HG03060 (cell line): ENCODE measurements around the gene LRMDA.
"Not testable (repeated sequence)": the region's sequence is repeated elsewhere in the genome, so short reads cannot be mapped to it uniquely, and the experiment has no call there.

Experiments
- ATAC-seq: cut with Tn5 transposase; IDR thresholded peaks from one replicate; pipeline ENCODE4 v1.9.1; 2021; ENCODE audit warnings: low read depth, moderate number of reproducible peaks; ENCODE audit not compliant: unreplicated experiment

Gene LRMDA

DNA sequence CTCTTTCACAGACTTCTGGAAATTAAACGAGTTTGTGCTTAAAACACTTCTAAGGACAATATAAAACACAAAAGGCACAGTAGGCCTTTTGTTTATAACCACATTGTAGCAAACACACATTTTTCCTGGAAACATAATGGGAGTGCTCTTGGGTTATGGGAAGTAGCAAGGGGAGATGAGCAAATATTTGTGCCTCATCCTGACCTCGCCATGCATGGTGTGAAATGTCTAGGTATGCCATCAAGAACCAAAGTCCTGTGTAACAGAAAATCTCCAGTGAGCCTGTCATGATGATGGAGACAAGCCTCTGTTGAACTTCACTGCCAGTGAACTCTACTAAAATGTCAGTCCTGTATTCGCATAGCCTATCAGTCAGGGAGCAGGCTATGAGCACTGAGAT, 1029.6 kb downstream of the LRMDA start:
- ATAC-seq: no peak

DNA sequence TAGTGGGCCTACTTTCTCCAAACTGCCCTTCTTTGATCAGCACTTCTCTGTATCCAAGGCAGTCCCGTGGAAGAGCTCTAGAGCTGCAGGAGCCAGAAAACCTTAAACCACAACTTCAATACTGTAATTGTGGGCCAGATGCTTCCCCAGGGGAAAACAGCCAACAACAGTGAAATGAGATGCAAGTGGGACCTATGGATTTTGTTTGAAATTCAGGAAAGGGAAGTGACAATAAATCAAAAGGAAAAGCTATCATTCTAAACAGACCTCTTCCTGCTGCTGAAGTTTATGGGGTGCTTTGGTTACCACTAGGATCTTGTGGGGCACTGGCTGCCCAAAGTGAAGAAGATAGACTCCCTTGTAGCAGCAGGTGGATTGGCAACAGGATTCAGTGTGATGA, 1031.7 kb downstream of the LRMDA start:
- ATAC-seq: no peak

DNA sequence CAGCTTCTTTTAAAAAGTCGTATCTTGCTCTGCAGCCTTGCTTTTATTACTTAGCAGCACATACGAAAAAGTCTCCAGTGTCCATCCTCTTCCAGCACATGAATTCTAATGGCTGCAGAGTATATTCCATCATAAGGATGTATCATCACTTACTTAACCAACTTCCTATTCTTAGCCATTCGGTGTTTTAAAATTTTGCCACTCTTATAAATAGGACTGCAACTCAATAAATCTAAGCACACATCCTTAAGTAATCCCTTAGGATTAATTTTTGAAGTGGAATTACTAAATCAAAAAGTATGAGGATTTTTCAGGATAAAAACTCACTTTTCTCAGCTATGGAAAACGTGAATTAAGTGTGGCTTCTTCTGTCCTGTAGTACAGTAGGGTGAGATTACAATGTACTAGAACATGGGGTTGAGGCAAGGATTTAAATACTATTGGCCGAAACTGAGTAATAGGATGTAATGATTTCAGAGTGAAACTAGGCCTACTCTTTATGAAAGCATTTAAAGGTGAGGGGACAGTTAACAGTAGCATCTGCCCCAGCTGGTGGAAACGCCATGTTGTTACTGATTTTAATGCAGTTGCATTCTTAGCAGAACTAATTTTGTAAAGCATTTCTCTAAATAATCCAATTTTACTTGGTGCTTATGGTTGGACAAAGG, 1035.5 kb downstream of the LRMDA start:
- ATAC-seq: no peak

DNA sequence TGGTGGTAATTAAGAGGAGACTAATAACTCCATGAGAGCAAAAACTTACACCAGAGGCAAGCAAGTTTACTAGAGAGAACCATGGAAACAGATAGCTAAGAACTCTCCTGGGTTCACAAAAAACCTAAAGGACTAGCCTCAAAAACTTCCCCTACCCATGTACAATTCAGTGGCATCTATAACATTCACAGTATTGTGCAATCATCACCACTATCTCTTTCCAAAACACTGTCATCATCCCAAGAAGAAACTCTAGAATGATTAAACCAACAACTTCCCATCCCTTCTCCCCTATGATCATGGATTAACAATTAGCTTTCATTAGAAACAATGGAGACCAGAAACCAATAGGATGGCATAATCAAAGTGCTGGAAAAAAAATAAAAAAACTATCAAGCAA, 1038.3 kb downstream of the LRMDA start:
- no peak for ATAC-seq

DNA sequence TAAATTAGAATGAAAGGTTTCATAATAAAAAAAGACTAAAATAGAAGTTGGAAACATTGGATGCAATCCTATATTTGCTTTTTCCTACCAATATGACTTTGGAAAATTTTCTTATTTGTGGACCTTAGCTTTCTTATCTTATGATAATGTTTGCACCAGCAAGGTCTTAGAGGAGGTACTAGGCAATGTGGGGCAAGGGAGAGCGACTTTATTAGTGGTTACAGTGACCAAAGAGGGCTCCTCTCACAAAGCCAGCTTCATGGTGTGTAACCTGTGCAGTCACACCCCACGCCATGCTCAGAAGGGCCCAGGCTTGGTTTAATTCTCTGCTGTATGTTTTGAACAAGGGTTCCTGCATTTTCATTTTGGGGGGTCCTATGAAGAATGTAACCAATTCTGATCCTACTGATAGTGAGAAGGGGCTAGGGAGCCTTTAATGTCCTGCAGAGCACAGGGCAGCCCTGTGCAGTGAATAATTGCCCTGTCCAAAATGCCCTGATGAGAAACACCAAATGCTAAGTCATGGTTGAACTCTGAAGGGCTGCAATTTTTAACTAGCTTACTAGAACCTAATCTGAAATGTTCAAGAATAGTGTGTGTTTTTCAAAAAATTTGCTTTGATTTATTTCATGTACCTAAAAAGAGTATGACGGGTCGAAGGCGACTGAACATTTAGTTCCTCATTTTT, 1047.8 kb downstream of the LRMDA start:
- no peak for ATAC-seq

DNA sequence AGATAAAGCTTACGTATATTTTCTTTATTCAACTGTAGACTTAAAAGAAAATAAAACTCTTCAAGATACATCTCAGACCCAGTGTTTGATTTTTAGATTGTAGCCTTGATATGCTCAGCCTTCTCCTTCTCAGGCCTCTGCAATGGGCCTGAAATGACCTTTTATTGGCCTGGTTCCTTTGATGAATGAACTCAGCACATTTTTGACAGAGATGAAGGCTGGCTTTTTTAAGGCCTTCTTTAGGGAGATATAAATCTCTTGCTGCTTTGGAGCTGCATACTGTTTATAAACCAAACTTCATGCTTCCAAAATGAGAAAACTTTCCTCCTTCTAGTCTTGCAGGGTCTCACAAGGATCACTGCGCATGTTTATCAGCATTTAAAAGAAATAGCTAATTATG, 1049.8 kb downstream of the LRMDA start:
- no peak for ATAC-seq

DNA sequence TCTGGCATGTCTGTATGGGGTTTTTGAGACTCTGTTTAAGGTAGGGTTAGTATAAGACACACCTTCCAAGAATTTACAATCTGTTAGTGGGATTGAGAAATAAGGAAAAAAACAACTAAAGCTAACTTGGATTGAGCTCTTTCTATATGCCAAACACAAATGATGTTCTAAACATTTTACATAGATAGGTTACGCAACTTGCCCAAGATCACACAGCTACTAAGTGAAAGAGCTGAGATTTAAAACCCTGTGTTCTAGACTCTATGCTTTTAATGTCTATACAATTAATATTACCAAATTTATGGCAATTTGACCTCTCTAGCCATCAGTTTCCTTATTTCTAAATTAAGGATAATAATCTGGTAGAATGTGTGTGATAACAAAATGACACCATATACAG, 1056.2 kb downstream of the LRMDA start:
- ATAC-seq: no peak

DNA sequence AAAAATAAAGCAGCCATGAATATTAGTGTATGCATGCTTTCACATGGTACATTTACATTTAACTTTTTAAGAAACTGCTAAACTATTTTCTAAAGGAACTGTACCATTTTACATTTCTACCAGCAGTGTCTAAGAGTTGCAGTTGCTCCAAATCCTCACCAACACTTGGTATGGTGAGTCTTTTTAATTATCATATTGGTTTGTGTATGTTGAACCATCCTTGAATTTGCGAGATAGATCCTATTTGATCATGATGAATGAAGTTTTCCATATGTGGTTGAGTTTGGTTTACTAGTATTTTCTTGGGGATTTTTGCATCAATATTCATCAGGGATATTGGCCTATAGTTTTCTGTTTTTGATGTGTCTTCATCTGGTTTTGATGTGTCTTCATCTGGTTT, 1057.2 kb downstream of the LRMDA start:
- no peak for ATAC-seq

DNA sequence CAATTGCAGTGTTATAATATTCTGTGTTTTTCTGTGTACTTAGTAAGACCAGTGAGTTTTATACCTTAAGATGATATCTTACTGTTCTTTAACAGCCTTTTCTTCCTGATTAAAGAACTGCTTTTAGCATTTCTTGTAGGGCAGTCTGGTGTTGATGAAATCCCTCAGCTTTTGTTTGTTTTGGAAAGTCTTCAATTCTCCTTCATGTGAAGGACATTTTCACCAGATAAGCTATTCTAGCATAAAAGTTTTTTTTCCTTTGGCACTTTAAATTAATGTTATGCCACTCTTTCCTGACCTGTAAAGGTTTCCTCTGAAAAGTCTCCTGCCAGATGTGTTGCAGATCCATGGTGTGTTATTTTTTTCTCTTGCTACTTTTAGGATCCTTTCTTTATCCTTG, 1059.8 kb downstream of the LRMDA start:
- no peak for ATAC-seq

DNA sequence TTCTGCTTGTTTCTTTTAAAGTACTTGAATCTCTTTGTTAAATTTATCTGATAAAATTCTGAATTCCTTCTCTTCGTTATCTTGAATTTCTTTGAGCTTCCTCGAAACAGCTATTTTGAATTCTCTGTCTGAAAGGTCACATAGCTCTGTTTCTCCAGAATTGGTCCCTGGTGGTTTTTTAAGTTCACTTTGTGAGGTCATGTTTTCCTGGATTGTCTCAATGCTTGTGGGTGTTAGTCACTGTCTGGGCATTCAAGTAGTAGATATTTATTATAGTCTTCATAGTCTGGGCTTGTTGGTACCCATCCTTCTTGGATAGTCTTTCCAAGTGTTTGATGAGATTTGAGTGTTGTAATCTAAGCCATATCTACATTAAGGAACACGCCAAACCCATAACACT, 1060.6 kb downstream of the LRMDA start:
- ATAC-seq: no peak

DNA sequence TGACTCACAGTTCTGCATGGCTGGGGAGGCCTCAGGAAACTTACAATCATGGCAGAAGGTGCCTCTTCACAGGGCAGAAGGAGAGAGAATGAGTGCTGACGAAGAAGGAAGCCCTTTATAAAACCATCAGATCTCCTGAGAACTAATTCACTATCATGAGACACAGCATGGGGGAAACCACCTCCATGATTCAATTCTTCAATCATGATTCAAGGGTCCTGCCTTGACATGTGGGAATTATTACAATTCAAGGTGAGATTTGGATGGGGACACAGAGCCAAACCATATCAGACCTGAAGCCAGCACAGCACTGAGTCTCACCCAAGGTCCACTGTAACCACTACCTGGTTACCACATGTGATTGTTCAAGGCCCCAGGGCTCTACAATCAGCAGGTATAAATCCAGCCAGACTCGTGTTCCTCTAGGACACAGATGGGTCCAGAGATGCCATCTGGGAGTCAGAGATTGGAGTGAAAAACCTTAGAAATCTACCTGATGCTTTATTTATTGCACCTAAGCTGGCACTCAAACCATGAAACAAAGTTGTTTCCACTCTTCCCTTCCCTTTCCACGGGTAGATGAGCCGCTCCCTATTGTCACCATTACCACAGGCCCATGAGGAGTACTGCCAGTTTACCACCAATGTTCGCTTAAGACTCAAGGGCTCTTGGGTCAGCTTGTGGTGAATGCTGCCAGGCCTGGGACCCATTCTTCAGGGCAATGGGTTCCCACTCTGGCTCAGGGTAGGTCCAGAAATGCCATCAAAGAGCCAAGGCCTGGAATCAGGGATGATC, 1061.5 kb downstream of the LRMDA start:
- no peak for ATAC-seq

DNA sequence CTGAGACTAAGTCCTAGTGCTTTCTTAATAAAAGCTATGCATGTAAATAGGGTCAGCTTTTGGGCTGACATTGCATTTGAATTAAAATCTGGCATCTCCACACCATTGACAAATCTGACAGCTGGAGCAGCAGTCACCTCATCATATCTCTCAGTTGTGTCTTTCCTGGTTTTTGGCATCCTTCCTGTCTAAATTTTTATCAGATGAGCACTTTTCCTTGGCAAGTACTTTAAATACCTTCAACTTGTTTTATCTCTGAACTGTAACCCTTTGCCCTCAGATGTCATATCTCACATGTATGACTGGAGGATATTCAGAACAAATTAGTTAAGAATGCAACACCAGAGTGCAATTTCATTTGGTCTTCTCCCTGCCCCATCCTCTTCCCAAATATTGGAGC, 1066.2 kb downstream of the LRMDA start:
- no peak for ATAC-seq

DNA sequence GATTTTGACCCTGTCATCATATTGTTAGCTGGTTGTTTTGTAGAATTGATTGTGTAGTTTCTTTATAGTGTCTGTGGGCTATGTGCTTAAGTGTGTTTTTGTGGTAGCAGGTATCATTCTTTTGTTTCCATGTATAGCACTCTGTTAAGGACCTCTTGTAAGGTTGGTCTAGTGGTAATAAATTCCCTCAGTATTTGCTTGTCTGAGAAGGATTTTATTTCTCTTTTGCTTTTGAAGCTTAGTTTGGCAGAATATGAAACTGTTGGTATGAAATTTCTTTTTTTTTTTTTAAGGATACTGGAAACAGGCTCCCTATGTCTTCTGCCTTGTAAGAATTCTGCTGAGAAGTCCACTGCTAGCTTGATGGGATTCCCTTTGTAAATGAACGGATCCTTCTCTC, 1073.4 kb downstream of the LRMDA start:
- no peak for ATAC-seq

DNA sequence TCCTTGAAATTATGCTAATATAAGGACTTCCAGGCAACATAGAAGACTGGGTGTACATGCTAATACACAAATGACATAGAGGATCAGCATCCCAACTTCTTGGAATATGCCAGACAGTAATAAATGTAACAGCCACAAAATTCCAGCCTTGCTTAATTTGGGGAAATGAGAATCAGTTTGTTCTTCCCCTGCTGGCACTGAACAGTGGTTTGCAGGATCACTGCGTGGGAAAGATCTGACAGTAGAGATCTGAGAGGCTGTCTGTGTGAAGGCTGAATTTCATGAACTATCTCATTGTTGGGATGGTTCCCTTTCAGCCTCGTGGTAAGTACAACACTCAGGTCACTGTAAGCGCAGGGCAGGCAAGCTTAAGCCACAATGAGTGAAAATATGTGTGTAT, 1078.0 kb downstream of the LRMDA start:
- ATAC-seq: no peak

DNA sequence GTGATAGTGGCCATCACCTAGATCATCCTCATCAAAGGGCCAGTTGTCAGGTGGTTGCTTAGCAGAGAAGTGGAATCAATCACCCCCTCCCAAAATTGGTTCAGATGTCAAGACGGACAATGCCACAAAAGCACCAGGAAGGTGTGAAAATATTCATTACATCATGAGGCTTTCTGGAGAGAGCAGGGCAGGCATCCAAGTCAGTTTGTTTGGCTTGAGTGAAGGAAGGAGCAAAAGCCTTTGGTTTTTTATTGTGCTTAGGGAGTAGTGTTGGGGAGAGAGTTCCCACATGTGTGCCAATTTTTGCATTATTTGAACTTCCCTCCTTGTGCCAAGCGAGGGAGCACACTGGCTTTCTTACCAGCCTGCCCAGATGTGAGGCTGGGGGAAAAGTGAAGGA, 1082.9 kb downstream of the LRMDA start:
- ATAC-seq: no peak

DNA sequence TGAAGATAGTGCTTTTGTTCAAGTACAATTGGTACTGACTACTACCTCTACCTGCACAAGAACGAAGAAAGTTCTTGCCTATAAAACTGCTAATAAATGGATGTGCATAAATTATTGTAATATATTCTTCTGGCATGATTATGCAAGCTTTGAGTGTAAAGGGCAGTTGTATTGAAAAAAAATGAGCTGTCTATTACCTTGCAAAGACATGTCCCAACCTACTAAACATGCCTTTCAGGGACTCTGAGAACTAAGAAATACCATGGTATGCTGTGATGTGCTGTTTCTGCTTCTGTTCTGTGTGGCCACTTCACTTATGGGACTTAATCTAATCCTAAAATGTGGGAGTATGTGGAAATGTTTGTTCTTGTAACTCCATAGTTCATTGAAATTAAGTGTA, 1083.4 kb downstream of the LRMDA start:
- ATAC-seq: no peak

DNA sequence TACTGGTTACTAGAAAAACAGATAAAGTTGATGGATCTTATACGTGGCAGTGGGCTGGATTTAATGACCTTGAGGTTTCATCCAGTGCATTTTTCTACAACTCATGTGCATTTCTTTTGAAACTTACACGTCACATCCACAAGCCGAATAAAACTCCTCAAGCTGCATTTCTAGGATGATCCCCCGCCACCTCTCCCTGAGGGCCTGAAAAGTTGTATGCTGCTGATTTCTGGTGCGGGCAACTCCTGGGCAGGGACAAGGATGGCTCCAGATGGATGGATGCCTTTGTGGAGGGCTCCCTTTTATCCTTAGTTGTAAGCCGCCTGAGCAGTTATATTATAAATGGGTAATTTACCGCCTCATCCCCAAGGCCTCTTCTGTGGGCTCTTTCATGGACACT, 1091.1 kb downstream of the LRMDA start:
- ATAC-seq: no peak

DNA sequence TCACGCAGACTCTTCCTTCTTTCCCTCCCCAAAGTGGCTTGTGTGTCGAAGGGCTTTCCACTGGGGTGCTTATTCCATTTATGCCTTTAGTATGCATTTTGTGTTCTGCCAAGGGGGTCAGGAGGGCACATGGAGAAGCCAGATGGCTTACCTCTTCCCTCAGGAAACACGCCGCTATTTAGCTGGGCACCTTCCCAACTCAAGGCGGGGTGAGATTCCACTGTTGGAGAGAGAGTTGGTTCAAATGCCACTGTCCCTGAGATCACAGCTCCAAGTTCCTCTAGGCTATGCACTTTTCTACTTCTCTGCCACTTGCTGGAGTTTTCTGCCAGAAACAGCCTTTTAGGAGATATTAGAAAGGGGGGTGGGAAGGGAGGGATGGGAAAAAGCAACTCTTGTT, 1091.8 kb downstream of the LRMDA start:
- ATAC-seq: no peak

DNA sequence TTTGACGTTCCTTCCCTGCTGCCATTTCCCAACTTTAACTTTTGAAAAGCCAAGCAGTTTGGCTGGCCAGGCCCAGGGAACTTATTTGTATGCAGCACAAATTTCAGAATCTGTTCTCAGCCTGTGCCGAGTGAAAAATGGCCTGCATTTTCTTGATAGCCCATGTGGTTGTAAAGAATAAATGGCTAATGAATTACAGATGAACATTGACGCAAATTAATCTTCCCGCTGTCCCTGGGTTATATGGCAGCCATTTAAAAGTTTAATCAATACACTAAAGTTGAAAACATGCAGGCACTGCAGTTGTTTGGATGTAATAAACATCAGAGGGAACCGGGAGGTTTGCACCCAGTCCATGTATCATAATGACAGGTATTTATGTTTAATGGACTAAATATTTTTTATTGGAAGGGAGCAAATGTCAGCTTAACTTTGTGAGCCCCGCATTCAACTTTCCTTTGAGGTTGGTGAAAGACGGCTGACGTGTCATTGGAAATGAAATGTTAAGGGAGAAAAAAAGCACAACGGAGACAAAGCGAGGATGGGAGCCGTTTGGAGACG, 1092.4 kb downstream of the LRMDA start:
- ATAC-seq: no peak

DNA sequence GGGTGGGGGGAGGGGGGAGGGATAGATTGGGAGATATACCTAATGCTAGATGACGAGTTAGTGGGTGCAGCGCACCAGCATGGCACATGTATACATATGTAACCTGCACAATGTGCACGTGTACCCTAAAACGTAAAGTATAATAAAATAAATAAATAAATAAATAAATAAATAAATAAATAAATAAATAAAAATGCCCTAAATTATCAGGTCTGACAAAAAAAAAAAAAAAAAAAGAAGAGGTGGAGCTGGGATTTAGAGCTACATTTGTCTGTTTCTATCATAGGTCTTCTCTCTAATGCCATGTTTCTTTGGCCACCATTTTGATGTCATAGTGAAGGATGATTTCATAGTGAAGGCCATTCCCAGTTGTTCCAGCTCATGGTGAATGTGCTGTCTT, 1095.4 kb downstream of the LRMDA start:
- ATAC-seq: not testable (repeated sequence)

DNA sequence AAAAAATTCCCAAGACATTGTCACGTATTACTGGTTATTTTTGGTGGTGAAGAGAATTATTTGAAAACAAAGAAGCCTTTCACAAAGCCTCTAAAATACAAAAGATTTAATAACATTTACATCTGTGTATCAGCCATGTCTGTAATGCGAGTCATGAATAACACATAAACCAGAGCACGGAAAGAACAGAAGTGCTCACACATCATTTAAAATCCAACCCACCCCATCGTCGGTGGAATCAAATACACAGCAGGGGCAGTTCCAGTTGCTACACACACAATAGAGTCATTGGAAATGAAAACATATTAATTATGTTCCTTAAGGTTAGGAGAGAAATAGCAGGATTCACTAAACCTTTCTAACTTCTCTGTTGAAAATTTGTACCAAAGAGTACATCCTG, 1108.9 kb downstream of the LRMDA start:
- ATAC-seq: no peak
